HUDEP-2 (cell line): Measurements from ENCODE around the gene C17orf75.
"Not testable (repeated sequence)": the region's sequence is repeated elsewhere in the genome, so short reads cannot be mapped to it uniquely, and the experiment has no call there.

Experiments
- DNase-seq, 76 experiments: peaks; one replicate each; lab custom pipeline; 2025; ENCODE audit not compliant: unreplicated experiment in 76 of 76; lab: John Stamatoyannopoulos, UW

Gene C17orf75

GRCh38 chr17:32341857-32342602 is at the start of gene C17orf75:
Gene C17orf75, minus strand, starts transcription at chr17:32342173. Its CDS starts 34 bp downstream, at chr17:32342139.
- DNase-seq = peak in 71 of 76 experiments; percentile 27 to 83 (median 68)

- no peak for DNase-seq
Measured at GRCh38 chr17:32388613-32389459, 46.9 kb upstream of the C17orf75 start.

GRCh38 chr17:32388128-32388527 is 46.2 kb upstream of the C17orf75 start:
- not testable (repeated sequence) for DNase-seq

- no peak for DNase-seq
Measured at GRCh38 chr17:32386844-32387243, 44.9 kb upstream of the C17orf75 start.

- DNase-seq = no peak
Measured at GRCh38 chr17:32385971-32386370, 44.0 kb upstream of the C17orf75 start.

GRCh38 chr17:32385121-32385520 is 43.1 kb upstream of the C17orf75 start:
- DNase-seq = no peak

- DNase-seq = no peak
Measured at GRCh38 chr17:32383926-32384434, 42.0 kb upstream of the C17orf75 start.

- DNase-seq = no peak
Measured at GRCh38 chr17:32382526-32383223, 40.7 kb upstream of the C17orf75 start.

GRCh38 chr17:32370426-32370825 is 28.5 kb upstream of the C17orf75 start:
- DNase-seq = no peak

GRCh38 chr17:32361270-32361669 is 19.3 kb upstream of the C17orf75 start:
- no peak for DNase-seq

GRCh38 chr17:32357615-32358014 is 15.6 kb upstream of the C17orf75 start:
- peak in 5 of 76 experiments; percentile 1 to 19 (median 6) for DNase-seq

GRCh38 chr17:32356750-32357149 is 14.8 kb upstream of the C17orf75 start:
- no peak for DNase-seq

- no peak for DNase-seq
Measured at GRCh38 chr17:32356378-32356743, 14.4 kb upstream of the C17orf75 start.

- DNase-seq = no peak
Measured at GRCh38 chr17:32355649-32356377, 13.8 kb upstream of the C17orf75 start.

- not testable (repeated sequence) for DNase-seq
Measured at GRCh38 chr17:32352734-32353133, 10.8 kb upstream of the C17orf75 start.

- DNase-seq = peak in 43 of 76 experiments; percentile 4 to 69 (median 35)
Measured at GRCh38 chr17:32350666-32351418, 8.9 kb upstream of the C17orf75 start.

- DNase-seq = peak in 75 of 76 experiments; percentile 33 to 95 (median 91)
Measured at GRCh38 chr17:32349854-32350665, 8.1 kb upstream of the C17orf75 start, which contains the start of gene ZNF207. Gene ZNF207, plus strand, starts transcription at chr17:32350157. Its CDS starts 129 bp downstream, at chr17:32350286.

GRCh38 chr17:32349503-32349853 is 7.5 kb upstream of the C17orf75 start:
- DNase-seq = peak in 8 of 76 experiments; percentile 25 to 57 (median 48)

GRCh38 chr17:32348483-32348800 is 6.5 kb upstream of the C17orf75 start:
- DNase-seq = peak in 42 of 76 experiments; percentile 27 to 87 (median 58)
